Activated CD4-positive, alpha-beta T cell treated with anti-CD3 and anti-CD28 coated beads, Interleukin-2, amount 10 ng/mL, durations not matched to agents 24 days and 14 days (primary cell): ENCODE results near the gene OR1D2. TPM values are rescaled to one million over a fixed set of nuclear protein-coding genes. Genes with fewer than 3 reads are reported as not detected.
A peak's percentile ranks its signal among the peaks of the same experiment; 100 is the strongest.
"Not testable (repeated sequence)": the region's sequence is repeated elsewhere in the genome, so short reads cannot be mapped to it uniquely, and the experiment has no call there.

Experiments
- DNase-seq: peaks from one replicate; pipeline ENCODE4 v3.0.0; 2022
- H3K27ac Mint-ChIP-seq: one replicate; pipeline ENCODE4 v1.8.0; 2022; ENCODE audit warnings: mild to moderate bottlenecking, mixed read lengths
- H3K27me3 Mint-ChIP-seq: one replicate; pipeline ENCODE4 v1.8.0; 2022; ENCODE audit warnings: mixed read lengths
- H3K36me3 Mint-ChIP-seq: one replicate; pipeline ENCODE4 v1.8.0; 2022; ENCODE audit warnings: low read depth, mild to moderate bottlenecking, mixed read lengths
- H3K4me1 Mint-ChIP-seq: one replicate; pipeline ENCODE4 v1.8.0; 2021; ENCODE audit warnings: mixed read lengths
- H3K4me3 Mint-ChIP-seq: one replicate; pipeline ENCODE4 v1.8.0; 2022; ENCODE audit warnings: mild to moderate bottlenecking, moderate library complexity, mixed read lengths
- H3K9me3 Mint-ChIP-seq: one replicate; pipeline ENCODE4 v1.8.0; 2021; ENCODE audit warnings: mixed read lengths
- intact Hi-C: fragments of 100-400 bp; cut with micrococcal nuclease; formaldehyde crosslinking; loops from one replicate; pipeline ENCODE4 v1.15.1; 2023
- total RNA-seq: library from RNA; stranded (reverse); gene quantifications from 2 replicates; pipeline ENCODE4 v1.2.3, GENCODE V29; 2022

Gene OR1D2, protein sequence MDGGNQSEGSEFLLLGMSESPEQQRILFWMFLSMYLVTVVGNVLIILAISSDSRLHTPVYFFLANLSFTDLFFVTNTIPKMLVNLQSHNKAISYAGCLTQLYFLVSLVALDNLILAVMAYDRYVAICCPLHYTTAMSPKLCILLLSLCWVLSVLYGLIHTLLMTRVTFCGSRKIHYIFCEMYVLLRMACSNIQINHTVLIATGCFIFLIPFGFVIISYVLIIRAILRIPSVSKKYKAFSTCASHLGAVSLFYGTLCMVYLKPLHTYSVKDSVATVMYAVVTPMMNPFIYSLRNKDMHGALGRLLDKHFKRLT
- total RNA-seq, result not detected in 2 replicates

DNA sequence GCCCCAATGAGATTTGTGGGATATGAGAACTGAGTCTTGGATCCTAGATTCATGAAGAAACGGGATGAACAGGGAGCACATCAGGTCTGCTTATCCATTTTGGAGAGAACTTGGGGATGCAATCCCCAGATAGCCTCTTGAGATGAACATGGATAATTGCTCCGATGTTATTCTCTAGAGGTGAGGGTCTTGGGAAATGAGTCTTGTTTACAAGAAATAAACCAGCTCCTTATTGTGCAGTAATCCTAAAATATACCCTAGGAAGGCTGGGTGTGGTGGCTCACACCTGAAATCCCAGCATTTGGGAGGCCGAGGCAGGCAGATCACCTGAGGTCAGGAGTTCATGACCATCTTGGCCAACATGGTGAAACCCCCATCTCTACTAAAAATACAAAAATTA is at the start of gene OR1D2:
OR1D2 (minus strand) TSS at position 101 of the 400 bp plus-strand sequence. CDS start 11,426 bp downstream, outside the sequence.
- no peak within 1 kb of the TSS for H3K27ac Mint-ChIP-seq

DNA sequence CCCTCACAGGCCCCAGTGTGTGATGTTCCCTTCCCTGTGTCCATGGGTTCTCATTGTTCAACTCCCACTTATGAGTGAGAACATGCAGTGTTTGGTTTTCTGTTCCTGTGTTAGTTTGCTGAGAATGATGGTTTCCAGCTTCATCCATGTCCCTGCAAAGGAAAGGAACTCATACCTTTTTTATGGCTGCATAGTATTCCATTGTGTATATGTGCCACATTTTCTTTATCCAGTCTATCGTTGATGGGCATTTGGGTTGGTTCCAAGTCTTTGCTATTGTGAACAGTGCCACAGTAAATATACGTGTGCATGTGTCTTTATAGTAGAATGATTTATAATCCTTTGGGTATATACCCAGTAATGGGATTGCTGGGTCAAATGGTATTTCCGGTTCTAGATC is 33.3 kb upstream of the OR1D2 start:
- H3K27ac Mint-ChIP-seq, H3K36me3 Mint-ChIP-seq, intact Hi-C loops, H3K27me3 Mint-ChIP-seq, DNase-seq, H3K4me1 Mint-ChIP-seq, H3K4me3 Mint-ChIP-seq: not testable (repeated sequence)
- H3K9me3 Mint-ChIP-seq, result peaks cover 17% of the 10 kb centered on the region

More for the DNA sequence above, at the start of gene OR1D2:
- Mint-ChIP-seq H3K9me3 (peaks cover 6% of the 10 kb centered on the region), H3K36me3 (no peaks in the 10 kb centered on the region), H3K4me1 (no peaks in the 10 kb centered on the region), H3K27me3 (peaks cover 8% of the 10 kb centered on the region), H3K4me3 (no peak within 1 kb of the TSS)
- intact Hi-C loops, result no loop called here
- no peak for DNase-seq

DNA sequence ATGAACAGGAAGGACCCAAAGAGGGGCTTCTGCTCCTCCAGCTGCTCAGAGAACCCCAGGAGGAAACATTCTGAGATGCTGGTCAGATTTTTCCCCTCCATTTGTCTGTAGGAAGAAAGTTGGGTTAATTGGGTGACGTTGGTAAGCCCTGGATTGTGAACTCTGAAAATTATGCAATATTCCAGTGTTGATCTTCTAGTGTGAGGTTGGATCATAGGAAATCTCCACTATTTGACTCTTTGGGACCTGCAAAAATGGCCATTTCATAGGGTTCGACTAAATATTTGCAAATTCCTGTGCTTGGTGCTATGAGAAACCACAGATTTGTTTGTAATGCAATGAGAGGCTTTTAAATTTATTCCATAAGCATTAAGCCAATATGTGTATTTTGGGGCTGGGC is 23.2 kb upstream of the OR1D2 start, which contains the start of gene OR1G1:
OR1G1 (minus strand) TSS at position 101 of the 400 bp plus-strand sequence; CDS start at position 101, 0 bp downstream.
- no peak within 1 kb of the TSS for H3K4me3 Mint-ChIP-seq
- peaks cover 2% of the 10 kb centered on the region for H3K27me3 Mint-ChIP-seq
- no peak for DNase-seq
- H3K27ac Mint-ChIP-seq, result no peak within 1 kb of the TSS
- H3K36me3 Mint-ChIP-seq, result no peaks in the 10 kb centered on the region
- intact Hi-C loops, result no loop called here
- H3K4me1 Mint-ChIP-seq, result no peaks in the 10 kb centered on the region
- no peaks in the 10 kb centered on the region for H3K9me3 Mint-ChIP-seq

DNA sequence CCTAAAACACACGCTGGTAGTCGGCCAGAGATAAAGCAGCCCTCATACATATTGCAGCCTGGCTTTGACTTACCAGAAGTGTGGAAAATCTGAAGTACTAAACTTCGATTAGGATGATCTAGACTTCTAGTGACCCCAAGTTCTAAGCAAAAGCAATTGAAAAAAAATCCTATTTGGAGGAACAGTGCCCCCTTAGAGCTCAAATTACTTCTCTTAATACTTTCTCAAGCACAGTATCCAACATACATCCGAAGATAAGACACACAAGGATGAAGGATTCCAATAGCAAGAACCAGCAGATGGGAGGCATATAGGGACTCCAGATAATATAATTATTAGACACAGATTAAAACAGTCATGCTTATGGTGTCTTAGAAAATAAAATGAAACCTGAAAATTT is 30.4 kb downstream of the OR1D2 start:
- H3K27me3 Mint-ChIP-seq, H3K9me3 Mint-ChIP-seq, H3K27ac Mint-ChIP-seq, H3K4me3 Mint-ChIP-seq, H3K4me1 Mint-ChIP-seq, H3K36me3 Mint-ChIP-seq, intact Hi-C loops, DNase-seq: not testable (repeated sequence)

DNA sequence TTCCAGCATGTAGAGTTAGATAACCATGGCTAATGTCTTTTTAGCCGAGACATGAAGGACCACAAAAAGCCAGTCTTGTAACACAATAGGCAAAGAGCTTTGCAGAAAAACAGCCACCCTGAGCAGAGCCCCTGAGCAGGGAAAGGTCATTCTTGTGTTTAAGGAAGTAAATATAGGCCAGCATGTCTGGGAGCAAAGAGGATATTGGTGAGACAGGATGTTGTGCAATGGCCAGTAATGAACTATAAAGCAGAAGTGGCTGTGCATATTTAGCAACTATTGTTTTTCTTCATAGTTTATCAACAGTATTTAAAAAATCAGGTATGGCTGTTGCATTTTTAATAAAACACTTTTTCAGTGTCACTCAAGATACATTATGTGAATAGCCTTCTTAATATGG is 39.0 kb downstream of the OR1D2 start:
- H3K27ac Mint-ChIP-seq, DNase-seq, H3K4me1 Mint-ChIP-seq, H3K36me3 Mint-ChIP-seq, intact Hi-C loops, H3K9me3 Mint-ChIP-seq, H3K4me3 Mint-ChIP-seq, H3K27me3 Mint-ChIP-seq: not testable (repeated sequence)

DNA sequence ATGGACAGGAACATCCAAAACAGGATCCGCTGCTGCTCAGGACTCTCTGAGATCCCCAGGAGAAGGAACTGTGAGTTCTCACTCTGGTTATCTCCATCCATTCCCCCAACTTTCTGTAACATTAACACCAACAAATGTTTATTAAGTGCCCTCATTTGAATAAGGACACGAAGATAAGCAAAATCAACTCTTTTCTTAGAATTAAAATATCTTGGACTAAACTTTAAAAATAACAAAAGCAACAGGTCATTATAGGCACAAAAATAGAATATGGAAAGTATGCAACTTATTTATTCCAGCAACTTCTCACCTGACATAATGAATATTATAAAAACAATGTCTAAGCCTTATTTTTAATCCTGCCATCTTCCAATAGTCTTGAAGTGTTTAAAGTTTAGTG is 40.7 kb downstream of the OR1D2 start, which contains the start of gene OR1D5:
OR1D5 (minus strand) TSS at position 101 of the 400 bp plus-strand sequence; CDS start at position 101, 0 bp downstream.
- H3K4me3 Mint-ChIP-seq, DNase-seq, H3K27ac Mint-ChIP-seq, H3K36me3 Mint-ChIP-seq, H3K9me3 Mint-ChIP-seq, intact Hi-C loops, H3K27me3 Mint-ChIP-seq, H3K4me1 Mint-ChIP-seq: not testable (repeated sequence)

DNA sequence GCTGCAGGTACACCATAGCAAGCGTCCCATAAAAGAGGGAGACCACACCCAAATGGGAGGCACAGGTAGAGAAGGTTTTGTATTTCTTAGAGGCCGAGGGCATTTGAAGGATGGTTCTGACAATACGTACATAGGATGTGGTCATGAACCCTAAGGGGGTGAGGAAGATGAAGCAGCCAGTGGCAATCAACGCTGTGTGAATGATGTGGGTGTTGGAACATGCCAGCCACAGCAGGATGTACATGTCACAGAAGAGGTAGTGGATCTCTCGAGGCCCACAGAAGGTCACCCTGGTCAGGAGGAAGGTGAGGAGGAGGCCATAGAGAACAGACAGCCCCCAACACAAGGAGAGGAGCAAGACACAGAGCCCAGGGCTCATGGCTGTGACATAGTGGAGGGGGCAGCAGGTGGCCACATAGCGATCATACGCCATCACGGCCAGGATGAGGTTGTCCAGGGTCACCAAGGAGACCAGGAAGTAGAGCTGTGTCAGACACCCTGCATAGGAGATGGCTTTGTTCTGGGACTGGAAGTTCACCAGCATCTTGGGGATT is 41.3 kb downstream of the OR1D2 start:
- intact Hi-C loops, H3K27me3 Mint-ChIP-seq, DNase-seq, H3K36me3 Mint-ChIP-seq, H3K4me3 Mint-ChIP-seq, H3K4me1 Mint-ChIP-seq, H3K9me3 Mint-ChIP-seq, H3K27ac Mint-ChIP-seq: not testable (repeated sequence)

DNA sequence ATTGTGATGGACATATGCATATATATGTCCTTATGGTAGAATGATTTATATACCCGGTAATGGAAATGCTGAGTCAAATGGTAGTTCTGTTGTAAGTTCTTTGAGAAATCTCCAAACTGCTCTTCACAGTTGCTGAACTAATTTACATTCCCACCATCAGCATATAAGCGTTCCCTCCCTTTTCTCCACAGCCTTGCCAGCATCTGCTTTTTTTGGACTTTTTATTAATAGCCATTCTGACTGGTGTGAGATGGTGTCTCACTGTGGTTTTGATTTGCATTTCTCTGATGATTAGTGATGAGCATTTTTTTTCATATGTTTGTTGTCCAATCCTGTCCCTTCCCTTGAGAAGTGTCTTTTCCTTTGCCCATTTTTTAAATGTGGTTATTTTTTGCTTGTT is 49.4 kb downstream of the OR1D2 start:
- intact Hi-C loops, H3K4me3 Mint-ChIP-seq, H3K4me1 Mint-ChIP-seq, H3K27ac Mint-ChIP-seq, H3K9me3 Mint-ChIP-seq, DNase-seq, H3K27me3 Mint-ChIP-seq, H3K36me3 Mint-ChIP-seq: not testable (repeated sequence)

DNA sequence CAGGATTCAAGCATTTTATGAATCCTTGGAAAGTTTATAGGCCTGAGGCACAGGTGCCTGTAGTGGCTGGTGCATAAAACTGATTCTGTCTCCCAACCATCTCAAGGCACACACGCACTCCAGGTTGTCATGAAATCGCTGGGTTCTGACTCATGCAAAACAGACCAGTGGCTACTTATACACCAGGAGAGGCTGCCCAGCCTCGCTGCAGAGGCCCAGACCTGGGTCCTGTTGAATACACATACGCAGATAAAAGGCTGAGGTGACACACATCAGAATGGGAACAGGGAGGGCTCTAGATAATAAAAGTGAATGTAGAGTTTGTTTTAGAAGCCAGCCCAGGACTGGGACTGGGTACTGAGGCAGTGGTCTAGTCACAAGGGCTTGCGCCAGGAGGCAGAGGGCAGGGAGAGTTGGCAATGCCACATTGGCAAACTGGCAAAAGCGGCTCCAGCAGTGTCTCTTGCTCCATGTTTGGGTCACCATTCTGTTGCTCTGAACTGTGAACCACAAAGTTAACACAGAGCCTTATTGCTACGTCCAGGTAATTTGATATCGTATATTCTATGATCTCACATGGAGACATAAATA is 54.4 kb downstream of the OR1D2 start:
- DNase-seq, result peak; percentile 57
- peaks cover 6% of the 10 kb centered on the region for H3K4me1 Mint-ChIP-seq
- intact Hi-C loops, result loop anchor here (10.0 kb wide), 1 partner anchor 585 kb away; the partner anchor contains the start of genes CTNS and SHPK
- peaks cover 3% of the 10 kb centered on the region for H3K27me3 Mint-ChIP-seq
- H3K36me3 Mint-ChIP-seq, result no peaks in the 10 kb centered on the region
- H3K4me3 Mint-ChIP-seq, result peak overlapping the region; percentile 97
- no peaks in the 10 kb centered on the region for H3K9me3 Mint-ChIP-seq
- H3K27ac Mint-ChIP-seq, result no peak overlapping the region

DNA sequence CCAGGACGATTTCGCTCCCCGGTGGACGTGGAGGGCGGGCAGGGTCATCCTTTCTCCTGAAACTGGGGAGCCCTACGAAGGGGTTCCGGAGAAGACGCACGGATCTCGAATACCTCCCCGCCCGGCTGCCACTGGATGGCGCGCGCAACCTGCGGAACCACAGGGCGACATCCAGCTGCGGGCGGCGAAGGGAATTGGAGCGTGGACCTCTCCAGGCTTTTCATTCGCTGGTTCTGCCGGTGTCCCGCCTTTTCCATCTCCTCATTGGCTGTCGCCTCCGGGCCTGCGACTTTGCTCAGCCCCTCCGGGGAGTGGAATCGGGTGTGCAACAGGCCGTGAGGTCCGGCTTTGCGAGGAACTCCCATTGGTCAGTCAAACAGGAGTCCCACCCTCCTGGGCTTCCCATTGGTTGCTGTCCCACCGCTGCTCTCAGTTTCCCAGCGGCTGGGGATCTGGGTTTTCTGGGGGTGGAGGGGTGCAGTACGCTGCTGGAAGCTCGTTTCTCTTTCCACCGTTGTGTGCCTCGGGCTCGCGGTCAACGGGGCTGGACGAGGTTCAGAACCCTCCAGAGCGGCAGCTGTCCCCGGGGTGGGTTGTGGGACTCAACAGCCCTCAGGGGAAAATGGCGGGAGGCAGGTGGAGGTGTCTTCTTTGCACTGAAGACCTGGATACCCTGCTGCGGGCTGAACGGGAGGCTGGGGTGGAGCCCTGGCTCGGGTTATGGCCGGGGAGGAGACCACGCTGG is 55.3 kb downstream of the OR1D2 start:
- peaks cover 3% of the 10 kb centered on the region for H3K27me3 Mint-ChIP-seq
- H3K36me3 Mint-ChIP-seq, result no peaks in the 10 kb centered on the region
- H3K4me3 Mint-ChIP-seq, result peak overlapping the region; percentile 97
- peak overlapping the region; percentile 86 for H3K27ac Mint-ChIP-seq
- H3K4me1 Mint-ChIP-seq, result peaks cover 6% of the 10 kb centered on the region
- H3K9me3 Mint-ChIP-seq, result peaks cover 6% of the 10 kb centered on the region
- DNase-seq, result peak; percentile 97
- intact Hi-C loops, result loop anchor here (10.0 kb wide), 1 partner anchor 586 kb away; the partner anchor contains the start of genes CTNS and SHPK

DNA sequence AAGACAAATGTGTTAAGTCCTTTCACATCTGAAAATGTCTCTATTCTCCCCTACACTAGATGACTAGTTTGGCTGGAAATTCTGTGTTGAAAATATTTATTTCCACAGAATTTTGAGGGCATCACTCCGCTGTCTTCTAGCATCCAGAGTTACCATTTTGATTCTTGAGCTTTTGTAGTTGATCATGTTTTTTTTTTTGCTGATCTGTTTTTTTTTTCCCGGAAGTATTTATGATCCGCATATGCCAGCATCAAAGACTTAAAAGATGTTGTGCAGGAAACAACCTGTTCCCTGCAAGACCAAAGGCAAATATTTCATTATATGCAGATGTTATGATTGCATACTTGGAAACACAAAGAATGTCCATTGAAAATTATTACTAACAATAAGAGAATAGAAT is 57.5 kb downstream of the OR1D2 start:
- no peak overlapping the region for H3K4me3 Mint-ChIP-seq
- no peak for DNase-seq
- no peak overlapping the region for H3K27ac Mint-ChIP-seq
- peaks cover 6% of the 10 kb centered on the region for H3K9me3 Mint-ChIP-seq
- no peaks in the 10 kb centered on the region for H3K36me3 Mint-ChIP-seq
- peaks cover 3% of the 10 kb centered on the region for H3K27me3 Mint-ChIP-seq
- intact Hi-C loops, result loop anchor here (10.0 kb wide), 1 partner anchor 588 kb away; the partner anchor contains the start of genes CTNS and SHPK
- H3K4me1 Mint-ChIP-seq, result peaks cover 6% of the 10 kb centered on the region

DNA sequence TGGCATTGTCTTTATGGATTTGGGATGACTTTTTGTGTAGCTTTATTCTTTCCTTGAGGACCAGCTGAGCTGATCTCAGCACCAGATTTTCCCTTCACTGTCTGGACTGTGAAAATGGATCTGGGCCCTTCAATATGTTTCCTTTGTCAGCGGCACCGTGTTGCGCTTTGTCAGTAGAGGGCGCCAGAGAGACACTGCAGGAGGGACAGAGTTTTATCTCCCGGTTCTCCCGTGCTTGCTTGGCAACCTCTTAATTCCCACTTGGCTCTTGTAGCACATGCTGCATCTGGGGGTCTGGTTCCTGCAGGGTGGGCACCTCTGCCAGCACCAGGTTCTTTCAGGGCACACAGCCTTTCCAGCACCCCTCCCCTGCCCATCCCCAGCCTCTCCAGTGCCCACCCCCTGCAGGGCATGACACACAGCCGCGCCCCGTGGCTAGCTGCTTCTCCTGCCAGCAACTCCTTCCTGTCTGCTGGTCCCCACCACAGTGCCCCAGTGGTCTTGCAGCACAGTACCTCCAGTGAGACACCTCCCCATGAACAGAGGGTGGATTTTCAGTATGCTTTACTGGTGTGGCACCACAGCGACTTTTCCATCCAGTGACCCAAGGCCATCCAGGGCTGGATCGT is 60.4 kb downstream of the OR1D2 start:
- Mint-ChIP-seq H3K36me3 (no peaks in the 10 kb centered on the region), H3K4me1 (peaks cover 5% of the 10 kb centered on the region), H3K9me3 (peaks cover 6% of the 10 kb centered on the region), H3K27ac (no peak overlapping the region), H3K4me3 (no peak overlapping the region), H3K27me3 (peaks cover 3% of the 10 kb centered on the region)
- intact Hi-C loops, result loop anchor here (10.0 kb wide), 1 partner anchor 591 kb away; the partner anchor contains the start of genes CTNS and SHPK
- peak; percentile 67 for DNase-seq

DNA sequence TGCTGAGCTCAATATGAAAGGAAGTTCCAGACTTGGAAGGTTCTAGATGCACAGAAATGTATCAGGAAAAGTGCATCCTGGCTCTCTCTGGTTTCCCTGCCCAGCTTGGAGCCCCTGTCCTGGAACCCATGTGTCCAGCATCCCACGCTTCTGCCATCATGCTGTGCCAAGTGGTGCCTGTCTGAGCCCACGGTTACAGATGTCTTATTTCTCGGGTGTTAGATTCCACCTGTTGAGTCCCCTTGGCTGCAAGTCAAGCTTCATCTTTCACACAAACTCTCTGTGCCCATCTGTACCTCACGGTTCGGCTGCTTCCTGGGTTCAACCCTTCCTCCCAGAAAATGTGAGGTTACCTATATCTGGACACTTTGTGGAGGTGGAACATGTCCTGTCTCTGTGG is 63.3 kb downstream of the OR1D2 start:
- Mint-ChIP-seq H3K9me3 (peaks cover 6% of the 10 kb centered on the region), H3K4me3 (no peak overlapping the region), H3K36me3 (no peaks in the 10 kb centered on the region), H3K4me1 (no peaks in the 10 kb centered on the region), H3K27me3 (no peaks in the 10 kb centered on the region), H3K27ac (no peak overlapping the region)
- peak; percentile 40 for DNase-seq
- intact Hi-C loops, result loop anchor here (10.0 kb wide), 1 partner anchor 594 kb away; the partner anchor contains the start of genes CTNS and SHPK
